ACHN (cell line): ENCODE data around the gene SCAF8.
A peak's percentile ranks its signal among the peaks of the same experiment; 100 is the strongest.

ENCODE experiments used
- DNase-seq: peaks from one replicate; pipeline ENCODE4 v3.0.0-alpha.2; 2015
- in situ Hi-C: cut with HindIII; loops from 2 replicates; pipeline ENCODE4 v1.10.0; 2017; ENCODE audit warnings: low sequenced_read_pairs, low pct_ligation_motif_present, low pct_unique_long_range_greater_than_20kb

The SCAF8 gene

DNA sequence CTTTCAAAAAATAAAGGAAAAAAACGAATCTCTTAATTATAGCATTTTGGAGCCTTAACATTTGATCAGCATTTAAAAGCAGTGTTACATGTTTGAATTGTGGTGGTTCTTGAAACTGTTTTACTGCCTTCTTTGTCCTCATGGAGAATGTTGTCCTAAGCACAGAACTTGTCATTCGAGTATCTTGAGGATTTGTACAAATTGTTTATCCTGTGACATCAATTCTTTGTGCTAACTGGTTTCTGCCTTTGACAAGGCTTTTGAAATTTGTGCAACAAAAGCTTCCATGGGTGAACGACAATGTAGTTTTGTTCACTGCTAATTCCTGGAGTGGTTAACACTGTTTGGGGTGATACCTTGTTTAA lies 130.8 kb downstream of the SCAF8 start:
- in situ Hi-C loops = no loop called here
- no peak for DNase-seq

DNA sequence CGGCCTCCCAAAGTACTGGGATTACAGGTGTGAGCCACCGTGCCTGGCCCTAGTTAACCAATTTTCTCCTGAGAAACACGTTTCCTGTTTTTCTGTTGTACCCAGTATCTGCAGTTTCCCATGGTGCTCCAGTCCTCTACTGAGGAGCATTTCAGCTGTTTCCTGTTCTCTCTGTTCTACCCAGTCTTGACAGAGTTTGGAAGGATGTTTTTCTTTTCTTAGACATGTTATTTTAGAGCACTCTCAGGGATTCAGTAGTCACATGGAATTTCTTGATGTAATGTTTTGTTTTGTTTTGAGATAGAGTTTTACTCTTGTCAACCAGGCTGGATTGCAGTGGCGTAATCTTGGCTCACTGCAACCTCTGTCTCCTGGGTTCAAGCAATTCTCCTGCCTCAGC lies 132.1 kb downstream of the SCAF8 start:
- in situ Hi-C loops = no loop called here
- no peak for DNase-seq

DNA sequence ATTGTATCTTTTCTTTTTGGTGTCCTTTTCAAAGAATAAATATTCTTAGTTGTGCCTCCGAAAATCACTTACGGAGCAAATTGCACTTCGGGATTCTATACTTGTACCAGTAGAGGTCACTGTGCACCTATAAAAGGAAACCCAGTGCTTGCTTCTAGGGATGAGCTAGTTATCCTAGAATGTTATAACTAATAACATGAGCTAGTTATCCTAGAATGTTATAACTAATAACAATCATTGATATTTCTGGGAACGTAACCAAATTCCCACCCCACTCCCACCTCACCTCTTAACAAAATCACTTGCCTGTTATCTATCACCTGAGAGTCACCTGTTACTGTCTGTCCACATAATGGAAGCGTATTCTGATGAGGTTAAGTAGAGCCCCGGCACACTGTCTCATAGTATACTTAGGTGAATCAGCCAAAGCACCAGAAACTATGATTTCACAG lies 135.0 kb downstream of the SCAF8 start:
- in situ Hi-C loops = no loop called here
- DNase-seq = peak; percentile 54

DNA sequence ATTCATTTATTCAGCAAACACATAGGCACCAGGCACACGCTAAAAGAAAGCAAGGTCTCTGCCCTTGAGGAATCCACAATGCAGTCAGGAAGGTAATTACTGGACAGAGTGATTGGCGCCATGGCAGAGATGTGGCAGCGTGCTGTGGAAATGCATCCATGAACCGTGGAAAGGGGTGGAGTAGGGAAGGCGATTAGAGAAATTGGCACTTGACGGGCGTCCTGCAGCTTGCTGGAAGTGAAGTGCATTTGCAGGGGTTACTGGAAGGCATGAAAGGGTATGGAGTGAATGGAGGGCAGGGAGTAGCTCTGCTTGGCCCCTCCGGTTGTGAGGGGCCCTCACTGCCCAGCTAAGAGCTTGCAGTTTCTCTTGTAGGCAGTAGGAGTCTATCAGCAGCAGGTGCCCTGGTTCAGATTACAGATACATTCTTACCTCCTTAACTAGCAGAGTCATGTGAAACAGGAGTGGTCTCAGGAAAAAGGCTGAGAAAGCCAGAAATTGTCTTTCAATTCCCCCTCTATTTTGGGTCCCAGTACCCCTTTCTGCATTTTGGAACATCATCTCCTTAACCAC lies 139.4 kb downstream of the SCAF8 start:
- no peak for DNase-seq
- in situ Hi-C loops = no loop called here

DNA sequence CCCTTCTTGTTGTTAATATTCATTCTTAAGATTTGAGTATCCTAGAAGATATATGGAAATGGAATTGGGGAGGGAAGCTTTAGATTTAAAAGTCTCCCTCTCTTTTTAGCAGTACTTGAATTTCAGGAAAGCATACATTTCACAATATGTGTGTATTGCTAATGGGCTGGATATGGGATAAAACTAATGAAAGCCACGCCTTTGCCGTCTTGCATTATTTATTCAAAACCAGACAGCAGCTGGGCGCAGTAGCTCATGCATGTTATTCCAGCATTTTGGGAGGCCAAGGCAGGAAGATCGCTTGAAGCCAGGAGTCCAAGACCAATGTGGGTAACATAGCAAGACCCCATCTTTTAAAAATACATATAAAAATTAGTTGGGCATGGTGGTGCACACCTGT lies 140.3 kb downstream of the SCAF8 start:
- in situ Hi-C loops = no loop called here
- DNase-seq = no peak

DNA sequence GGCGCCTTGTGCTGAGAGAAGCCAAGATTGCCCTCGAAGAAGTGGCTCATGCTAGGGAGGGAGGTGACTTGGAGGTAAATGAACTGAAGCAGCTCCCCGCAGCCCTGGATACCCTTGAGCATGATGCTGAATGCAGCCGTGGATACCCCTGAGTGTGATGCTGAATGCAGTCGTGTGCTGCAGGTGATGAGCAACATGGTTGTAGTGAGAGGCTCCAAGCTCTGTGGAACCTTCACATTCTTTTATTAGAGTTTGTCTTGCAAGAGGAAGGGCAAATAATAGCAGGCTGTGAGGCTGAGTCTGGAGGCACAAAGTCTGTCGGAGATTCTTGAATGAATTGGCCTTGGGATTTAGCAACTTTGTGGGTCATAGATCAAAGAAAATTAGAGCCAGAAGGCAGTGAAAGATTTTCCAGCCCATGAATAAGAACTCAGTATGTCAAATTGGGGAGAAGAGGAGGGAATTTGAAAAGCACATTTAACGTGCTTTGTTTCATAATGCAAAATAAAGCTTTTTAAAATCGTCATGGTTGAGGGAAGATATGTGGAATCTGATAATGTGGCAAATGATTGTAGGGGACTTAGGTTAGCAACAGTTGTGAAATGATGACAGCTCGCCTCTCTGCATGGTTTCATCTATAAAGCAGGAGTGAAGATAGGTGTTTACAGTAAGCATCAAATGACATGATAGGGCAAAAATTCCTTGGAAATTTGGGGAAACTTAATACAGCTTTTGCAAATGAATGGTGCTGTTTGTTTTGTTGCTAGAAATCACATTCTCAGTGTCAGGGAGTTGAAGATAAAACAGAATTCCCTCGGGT lies 141.8 kb downstream of the SCAF8 start:
- DNase-seq = no peak
- in situ Hi-C loops = no loop called here

DNA sequence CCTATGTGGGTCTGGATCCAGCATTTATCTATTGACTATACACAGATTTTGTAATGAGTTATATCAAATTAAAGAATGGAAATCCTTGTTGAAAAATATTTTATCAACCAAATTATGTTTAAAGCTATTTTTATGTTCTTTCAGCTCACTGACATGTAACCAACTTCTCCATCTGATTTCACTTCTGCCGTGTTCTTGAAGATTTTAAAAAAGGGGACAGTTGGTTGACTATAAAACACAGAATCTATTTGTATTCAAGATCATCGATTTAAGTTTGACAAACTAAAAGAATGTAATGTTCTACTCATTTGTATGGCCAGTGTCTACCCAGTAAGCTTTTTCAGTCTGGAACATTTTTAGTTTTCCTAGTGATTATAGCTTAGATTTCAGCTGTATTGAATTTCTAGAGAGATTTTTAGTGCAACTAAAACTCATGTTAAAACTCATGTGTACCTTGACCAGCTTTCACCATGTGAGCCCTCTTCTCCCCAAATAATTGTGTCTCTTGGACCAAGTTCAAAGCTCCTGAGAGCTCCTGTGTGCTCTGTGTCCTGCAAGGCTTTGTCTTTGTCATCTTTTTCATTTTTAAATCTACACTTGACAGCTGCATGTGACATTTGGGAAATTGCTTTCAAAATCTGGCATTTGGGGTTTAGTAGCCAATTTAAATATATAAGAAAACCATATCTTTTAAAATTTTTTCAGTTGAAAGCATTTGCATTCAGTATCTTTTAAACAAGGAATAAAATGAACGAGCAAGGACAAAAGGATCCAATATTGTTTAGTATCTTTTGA lies 143.5 kb downstream of the SCAF8 start:
- in situ Hi-C loops = no loop called here
- DNase-seq = no peak

DNA sequence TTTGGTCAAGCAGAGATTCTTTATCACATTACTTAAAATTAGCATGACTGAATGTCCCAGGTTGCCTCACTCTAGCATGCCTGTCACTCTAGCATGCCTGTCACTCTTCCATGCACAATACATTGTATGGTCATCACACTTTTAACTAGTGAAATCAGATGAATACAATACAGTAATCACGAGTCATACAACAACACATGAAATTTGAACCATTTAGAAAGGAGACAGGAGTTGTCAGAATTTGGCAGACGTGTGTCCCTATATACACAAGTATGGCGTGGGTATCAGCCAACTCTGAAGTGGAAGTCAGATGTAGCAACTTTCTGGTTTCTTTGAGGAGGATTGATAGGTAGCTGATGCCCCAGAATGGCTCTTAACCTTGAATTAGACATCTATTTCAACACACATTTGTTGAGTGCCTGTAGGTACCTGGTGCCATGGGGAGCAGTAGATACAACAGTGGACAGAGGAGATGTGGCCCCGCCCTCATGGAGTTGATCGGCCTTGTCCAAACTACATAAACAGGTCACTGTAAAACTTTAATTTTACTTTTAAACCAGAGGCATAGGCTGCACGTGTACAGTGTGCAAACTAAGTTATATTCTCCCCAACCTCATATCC lies 145.8 kb downstream of the SCAF8 start:
- no peak for DNase-seq
- in situ Hi-C loops = no loop called here

DNA sequence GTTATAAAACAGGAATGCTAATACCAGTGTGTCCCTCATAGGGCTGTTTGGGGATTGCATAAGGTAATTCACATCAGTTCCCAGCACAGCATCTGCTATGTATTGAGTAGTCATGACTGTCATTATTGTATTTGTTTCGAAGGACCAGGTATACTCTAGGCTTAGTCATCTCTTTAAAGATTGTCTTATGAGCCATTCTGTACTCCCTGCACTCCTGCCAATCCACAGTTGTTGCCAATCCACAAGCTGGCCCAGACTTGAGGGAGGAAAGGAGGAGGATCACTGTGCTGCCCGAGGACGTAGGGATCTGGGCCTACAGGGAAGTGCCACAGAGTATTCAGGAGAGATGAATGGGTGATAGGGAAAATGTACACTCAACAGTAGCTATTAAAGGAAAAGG lies 148.9 kb downstream of the SCAF8 start:
- in situ Hi-C loops = no loop called here
- no peak for DNase-seq
